HG02571 (cell line): ENCODE measurements around the gene CYB561D1.

Experiments used
- ATAC-seq: cut with Tn5 transposase; IDR thresholded peaks from one replicate; pipeline ENCODE4 v1.9.1; 2021; ENCODE audit warnings: mild to moderate bottlenecking, moderate library complexity; ENCODE audit not compliant: unreplicated experiment

The CYB561D1 gene

DNA sequence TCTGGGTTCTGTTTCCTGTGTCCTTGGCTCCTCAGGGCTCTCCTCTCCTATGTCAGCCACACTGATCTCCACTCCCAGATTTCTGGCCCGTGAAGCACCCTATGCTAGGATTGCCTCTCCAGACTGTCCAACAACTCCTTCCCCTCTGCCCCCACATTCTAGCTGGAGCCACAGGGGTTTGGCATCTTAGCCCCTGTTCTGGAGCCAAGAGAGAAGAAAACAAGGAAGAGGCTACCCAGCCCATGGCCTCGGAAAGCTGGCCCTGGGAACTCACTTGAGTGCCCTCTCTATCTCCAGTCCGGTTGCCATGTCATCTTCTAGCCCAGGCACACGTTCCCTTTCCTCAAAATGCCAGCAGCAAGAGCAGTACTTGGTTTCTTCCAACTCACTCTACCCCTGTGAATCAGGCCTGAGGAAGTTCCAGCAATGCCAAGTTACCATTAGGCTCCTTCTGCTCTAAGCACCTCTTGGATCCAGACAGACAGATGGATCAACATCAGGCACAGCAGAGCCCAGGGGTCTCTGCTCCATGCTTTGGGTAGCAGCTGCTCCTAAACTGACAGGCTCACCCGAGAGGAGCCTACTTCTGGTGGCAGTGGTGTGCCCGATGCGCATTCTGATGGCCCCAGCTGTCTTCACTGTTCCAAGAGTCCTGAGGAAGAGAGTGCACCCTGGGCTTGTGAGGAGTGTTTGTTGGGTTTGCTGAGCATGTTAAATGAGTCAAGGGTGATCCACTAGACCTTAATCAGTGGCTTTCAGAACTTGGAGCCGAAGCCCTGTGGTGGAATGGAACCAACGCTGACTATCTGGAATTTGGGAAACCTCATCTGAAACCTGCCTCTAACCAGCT is 34.2 kb downstream of the CYB561D1 start:
- ATAC-seq, result no peak

DNA sequence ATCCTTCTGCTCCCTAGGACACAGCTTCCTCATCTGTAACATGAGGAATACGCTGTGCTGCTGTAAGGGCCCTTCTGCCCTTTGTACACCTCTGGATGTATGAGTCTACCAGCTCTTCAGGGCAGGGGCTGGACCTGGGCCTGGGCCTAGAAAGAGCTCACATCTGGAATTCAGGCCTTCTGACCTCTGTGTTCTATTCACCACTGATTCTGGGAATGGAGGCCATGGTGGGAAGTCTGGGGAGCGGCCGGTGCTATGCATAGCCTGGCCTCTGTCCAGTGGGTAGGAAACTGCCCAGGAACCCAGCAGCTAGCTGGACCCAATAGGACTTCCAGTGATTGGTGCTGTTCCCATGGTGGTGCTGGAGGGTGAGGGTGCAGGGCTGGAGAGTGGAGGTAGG is 34.8 kb downstream of the CYB561D1 start:
- ATAC-seq, result no peak

DNA sequence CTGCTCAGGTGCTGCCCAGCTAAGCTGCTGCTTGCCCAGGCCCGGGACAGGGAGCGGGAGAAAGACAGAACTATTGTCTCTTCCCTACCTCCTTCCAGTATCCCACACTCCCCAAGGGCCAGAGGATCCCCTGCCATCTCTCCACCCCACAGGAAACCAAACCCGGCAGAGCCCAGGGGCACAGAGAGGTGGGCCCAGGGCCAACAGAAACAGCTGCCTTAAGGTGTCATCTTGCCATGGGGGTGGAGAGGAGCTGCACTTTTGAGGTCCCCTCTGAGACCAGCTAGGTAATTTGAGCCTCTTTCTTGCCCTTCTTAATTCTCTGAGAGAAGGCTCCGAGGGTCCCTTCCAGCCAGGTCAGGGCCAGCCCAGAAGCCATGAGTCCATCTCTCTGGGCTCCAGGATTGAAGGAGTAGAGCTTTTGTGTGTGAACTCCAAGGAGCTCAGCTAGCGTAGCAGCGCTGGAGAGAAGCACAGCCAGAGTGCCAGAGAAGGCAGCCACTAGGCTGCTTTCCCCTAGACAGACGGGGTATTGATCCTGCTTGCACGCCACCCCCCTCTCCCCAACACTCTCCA is 36.1 kb downstream of the CYB561D1 start:
- ATAC-seq, result no peak

DNA sequence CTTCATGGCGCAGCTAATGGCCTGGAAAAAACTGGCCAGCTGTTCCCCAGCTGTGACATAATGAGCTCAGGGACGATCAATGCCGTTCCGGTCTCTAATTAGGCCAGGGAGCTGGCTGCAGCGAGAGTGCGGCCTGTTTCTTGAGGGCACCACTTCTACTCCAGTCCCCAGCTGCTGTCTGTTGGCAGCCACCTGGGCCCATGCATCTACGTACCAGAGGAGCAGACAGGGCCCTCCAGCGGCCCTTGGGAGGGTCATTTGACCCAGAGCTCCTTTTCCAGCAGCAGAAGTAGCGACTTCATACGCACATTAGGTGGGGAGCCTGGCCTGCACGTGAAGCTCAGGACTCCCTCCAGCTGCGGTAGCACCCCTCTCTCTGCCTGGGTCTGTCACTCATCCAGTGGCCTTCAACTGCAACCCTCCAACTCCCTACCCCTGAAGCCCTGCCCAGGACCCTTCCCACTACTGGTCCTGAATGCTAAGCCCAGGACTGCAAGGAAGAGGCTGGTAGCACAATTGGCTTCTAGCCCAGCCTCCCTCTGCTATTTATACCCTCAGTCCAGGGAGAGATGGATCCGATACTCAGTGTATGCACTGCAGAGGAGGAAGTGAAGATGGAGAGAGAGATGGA is 36.7 kb downstream of the CYB561D1 start:
- ATAC-seq, result no peak

DNA sequence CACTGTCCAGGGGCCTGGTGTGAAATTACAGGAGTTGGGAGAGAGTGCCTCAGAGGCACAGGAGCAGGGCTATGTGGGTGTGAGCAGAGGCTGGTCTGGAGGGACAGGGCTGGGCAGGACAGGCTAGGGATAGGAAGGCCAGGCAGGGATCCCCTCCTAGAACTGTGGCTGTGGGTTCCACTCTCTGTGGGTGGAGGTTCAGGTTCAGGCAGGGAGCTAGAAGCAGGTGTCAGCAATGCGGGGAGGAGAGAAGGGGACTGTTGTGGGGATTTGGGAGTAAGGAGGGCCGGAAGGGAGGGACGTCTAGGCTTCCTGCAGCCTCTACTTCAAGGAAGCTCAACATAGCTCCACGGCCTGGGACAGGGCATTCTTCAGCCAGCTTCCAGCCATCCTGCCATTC is 37.5 kb downstream of the CYB561D1 start:
- ATAC-seq, result no peak

DNA sequence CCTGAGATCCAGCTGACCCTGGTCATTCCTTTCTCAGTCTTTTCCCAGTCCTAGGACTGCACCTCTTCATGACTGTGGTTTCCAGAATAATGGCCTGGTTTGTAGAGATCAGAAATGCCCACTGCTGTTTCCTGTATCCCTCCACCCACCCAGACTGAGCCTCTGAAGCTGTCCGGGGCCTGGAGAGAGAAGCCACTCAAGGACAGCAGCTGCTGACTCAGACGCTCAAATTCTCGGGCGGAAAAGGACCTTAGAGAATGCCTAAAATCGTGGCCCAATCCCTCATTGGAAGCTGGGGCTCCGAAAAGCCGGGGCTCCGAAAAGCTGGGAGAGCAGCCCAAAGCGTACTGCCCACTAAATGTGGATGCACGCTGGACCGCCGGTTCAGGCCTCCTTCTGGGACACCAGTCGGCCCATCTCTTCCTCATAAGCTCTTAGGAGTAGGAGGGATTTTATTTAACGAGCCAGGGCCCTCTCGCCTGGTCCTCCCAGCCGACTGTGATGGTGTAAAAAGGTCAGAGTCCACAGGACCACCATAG is 38.0 kb downstream of the CYB561D1 start:
- ATAC-seq, result no peak

DNA sequence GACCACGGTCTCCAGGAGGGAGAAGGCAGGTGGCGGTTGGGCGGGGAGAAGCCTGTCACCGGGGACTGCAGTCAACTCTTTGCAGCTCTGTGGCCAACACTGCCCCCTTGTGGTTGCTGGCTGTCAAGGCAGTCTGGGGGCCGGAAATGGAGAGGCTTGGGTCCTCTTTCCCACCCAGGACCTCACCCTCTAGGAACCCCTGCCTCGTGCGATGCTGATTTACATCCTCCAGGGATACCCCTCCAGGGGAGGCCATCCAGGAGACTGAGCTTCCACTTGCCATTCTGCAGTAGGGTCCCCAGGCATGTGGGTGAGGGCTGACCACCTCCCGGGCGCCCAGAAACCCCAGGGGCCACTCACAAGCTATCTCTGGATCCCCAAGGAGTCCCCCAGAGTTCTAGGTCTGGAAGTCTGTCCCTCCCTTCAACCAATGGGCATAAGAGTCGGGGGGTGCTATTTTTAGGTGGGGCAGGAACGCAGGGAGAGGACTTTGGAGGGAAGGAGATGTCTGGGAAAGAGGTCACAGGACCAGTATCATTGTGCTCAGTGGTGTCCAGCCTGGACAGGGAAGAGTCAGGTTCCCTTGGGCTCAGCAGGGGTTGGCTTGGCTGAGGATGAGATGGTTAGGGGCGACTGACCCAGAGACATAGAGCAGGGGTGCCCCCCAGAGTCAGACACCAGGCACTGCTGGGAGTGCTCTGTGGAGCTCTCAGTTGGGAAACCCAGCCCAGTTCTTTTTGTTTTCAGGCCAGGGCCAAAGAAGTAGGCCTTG is 38.7 kb downstream of the CYB561D1 start:
- peak; percentile 72 for ATAC-seq

DNA sequence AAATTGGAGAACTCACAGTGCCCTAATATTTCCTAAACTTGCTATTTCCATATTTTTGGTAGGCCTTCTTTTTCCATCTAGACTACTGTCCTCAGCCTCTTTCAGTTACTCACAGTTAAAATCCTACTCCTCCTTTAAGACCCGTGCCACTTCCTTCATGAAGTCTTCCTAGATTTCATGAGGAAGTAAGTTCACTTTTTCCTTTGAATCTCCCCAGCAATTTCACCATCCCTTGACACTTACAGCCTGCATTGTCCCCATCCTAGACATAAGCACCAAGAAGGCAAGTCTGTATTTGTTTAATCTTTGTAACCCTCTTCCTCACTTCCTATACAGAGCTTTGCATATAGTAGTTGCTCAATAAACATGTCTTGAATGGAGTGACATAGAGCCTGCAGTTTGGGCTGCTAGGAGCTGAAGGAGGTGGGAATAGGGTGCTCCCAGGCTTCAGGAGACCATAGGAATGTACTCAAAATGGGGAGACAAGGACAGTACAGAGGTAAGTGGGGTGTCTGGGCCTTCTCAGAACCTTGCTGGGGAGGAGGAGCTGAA is 40.5 kb downstream of the CYB561D1 start:
- no peak for ATAC-seq

DNA sequence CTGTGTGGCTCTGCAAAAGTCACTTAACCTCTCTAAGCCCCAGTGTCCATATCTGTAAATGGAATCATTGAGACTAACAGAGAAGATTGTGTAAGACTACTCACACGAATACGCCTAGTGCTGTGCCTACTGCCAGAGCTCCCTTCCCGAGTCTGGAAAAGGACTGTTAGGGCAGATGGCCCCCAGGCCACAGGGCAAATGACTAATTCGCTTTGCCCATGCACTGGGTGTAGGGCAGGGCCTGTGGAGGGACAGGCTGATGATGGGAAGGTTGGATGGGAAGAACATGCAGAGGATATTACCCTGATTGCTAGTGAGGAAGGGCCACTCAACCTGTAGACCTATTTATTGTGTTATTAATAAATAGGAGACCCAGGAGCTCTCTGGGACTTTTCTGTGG is 41.6 kb downstream of the CYB561D1 start:
- ATAC-seq, result no peak

DNA sequence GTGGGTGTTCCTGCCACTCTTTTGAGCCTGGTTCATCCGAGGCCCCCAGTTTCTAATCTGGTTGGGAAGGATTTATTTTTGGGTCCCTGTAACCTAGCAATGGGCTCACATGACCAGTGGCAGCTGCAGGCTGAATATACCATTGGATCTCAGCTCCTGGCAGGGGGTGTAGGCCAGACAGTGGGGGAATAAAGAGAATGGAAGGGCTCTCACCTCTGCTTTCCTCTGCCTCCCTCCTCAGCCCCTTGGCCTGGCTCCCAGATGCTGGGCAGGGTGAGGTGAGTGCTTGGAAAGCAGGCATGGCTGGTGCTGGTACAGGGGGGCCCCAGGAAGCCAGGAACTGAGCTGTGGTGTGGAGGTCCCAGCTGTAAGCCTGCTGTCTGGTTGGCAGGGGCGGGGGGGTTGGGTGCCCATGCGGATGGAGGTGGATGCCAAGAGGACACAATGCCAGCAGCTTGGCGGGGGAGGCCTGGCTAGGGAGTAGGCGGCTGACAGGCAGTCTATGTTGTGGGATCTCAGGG is 42.1 kb downstream of the CYB561D1 start:
- ATAC-seq, result no peak

DNA sequence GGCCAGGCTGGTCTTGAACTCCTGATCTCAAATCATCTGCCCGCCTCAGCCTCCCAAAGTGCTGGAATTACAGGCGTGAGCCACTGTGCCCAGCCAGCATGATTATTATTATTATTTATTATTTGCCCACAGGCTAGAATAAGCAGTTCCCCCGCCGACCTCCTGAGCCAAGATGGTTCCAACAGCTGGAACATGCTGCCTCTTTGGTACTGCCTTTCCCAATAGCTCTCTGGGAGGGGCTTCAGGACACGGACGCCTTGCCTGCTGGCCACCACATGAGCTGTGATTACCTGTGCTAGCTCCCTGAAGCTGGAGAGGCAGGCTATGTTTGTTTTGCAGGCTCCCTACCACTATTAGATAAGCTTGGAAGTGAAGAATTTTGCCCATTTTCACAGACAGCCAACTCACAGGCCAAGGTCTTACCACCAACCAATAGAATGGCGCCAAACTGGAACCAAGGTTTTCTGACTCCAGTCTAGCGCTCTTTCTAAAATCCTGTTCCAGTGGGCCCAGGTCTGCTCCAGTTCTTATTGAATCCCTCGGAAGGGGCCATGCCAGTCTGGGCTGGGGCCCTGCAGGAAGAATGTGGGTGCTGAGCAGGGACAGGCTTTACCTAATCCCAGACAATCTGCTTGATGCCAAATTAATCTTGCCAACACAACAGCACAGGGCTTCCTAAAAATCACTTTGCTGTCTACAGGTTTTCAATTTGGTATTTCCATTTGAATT is 43.7 kb downstream of the CYB561D1 start:
- no peak for ATAC-seq

DNA sequence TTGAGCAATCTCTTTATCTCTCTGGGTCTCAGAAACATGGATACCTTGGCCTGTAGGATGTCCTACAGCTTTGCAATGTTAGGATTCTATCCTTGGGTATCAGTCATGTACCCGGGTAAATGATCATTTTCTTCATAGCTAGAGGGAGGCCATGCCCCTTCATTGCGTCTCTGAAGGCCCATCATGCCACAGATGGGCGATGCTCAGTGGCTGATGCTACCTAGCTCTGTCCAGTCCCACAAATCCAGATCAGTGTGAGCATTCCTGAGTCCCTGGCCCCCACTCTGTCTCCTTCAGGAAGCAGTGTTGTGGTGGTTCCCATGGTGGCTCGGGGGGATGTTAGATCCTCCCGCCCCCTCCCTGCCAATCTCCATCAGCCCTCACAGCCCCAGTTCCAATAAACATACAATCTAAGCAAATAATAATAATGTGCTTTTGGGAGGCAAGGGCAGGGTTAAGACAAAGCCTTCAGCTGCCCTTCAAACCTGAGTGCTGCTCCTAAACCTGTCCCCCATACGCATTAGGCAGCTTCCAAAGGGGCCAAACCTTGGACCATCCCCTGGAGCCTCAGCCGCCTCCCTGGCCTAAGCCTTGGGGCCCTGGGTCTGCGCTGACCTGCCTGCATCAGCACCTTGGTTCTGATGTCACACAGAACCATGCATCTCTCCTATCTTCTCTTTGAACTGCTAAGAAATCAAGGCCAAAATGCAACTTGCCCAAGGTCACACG is 45.1 kb downstream of the CYB561D1 start:
- ATAC-seq, result no peak

DNA sequence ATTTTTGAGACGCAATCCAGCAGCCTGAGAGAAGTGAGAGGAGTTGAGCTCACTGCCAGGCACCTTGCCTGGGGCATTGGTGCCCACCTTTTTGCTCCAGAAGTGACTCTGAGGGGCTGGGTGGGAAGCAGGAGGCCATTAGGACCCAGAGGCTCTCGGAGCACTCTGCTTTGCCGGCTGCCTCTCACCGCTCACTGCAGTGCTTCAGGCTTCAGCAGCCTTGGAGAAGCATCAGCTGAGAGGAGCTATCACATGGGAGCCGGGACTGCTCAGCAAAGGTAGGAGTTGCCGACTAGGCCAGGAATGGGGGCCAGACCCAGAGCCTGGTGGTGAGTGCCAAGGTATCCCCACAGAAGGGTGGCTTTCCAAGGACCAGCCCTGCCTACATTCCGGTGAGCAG is 45.8 kb downstream of the CYB561D1 start, which contains the start of gene GPR61:
Gene GPR61, plus strand, starts transcription at position 197 of the 400 bp plus-strand sequence. CDS start 3,151 bp downstream, outside the sequence.
- no peak for ATAC-seq

DNA sequence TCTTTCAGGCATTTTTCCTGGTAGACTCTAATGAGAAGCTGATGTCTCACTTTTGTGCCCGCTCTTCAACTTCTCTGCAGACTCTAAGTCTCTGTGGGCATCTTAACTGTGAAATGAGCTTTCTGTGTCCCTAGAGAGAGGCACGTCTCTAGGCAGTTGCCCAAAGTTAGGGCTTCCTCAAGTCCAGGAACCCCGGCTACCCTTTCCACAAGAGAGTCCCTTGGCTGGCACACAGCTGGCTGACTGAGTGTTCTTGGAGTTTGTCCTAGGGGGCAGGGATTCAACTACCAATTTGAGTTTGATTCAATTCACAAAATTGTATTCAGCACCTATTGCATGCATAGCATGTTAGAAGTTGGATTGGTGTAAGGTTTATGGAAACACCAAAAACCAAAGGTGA is 47.2 kb downstream of the CYB561D1 start:
- ATAC-seq, result no peak

DNA sequence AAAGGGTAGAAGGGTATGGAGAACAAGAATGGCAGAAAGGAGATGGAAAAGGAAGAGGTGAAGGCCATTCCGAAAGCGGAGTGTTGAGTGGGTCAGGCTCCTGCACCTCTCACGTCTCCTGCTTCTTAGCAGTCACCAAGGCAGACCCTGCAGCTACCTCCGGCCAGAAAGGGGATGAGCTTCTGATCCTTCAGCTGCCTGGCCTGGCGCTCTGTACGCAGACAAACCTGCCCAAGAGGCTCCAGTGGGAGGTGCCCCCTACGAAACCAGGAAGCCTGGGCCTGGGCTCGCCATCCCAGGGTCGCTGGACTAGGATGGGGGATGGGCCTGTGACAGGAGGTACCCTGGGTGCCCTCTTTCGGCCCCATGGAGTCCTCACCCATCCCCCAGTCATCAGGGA is 48.8 kb downstream of the CYB561D1 start:
- ATAC-seq, result no peak

DNA sequence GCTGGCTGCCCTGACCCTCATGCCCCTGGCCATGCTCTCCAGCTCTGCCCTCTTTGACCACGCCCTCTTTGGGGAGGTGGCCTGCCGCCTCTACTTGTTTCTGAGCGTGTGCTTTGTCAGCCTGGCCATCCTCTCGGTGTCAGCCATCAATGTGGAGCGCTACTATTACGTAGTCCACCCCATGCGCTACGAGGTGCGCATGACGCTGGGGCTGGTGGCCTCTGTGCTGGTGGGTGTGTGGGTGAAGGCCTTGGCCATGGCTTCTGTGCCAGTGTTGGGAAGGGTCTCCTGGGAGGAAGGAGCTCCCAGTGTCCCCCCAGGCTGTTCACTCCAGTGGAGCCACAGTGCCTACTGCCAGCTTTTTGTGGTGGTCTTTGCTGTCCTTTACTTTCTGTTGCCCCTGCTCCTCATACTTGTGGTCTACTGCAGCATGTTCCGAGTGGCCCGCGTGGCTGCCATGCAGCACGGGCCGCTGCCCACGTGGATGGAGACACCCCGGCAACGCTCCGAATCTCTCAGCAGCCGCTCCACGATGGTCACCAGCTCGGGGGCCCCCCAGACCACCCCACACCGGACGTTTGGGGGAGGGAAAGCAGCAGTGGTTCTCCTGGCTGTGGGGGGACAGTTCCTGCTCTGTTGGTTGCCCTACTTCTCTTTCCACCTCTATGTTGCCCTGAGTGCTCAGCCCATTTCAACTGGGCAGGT is 49.5 kb downstream of the CYB561D1 start:
- no peak for ATAC-seq

DNA sequence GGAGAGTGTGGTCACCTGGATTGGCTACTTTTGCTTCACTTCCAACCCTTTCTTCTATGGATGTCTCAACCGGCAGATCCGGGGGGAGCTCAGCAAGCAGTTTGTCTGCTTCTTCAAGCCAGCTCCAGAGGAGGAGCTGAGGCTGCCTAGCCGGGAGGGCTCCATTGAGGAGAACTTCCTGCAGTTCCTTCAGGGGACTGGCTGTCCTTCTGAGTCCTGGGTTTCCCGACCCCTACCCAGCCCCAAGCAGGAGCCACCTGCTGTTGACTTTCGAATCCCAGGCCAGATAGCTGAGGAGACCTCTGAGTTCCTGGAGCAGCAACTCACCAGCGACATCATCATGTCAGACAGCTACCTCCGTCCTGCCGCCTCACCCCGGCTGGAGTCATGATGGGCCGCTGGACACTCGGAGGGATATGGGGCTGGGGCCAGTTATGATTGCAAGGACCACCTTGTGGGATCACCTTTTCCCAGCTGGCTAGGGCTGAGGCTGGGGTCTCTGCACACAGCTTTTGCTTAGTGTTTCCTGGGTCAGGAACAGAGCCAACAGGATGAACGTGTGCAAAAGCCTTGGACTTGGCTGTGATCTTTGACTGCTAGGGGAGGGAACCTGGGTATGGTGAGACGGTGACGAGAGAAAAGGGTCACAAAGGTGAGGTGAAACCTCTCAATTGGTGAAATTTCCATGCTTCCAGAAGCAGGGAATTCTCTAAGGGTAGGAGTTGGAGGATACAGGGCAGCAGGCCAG is 50.3 kb downstream of the CYB561D1 start:
- ATAC-seq, result no peak
